ENCODE data around the gene CPLANE2.

GRCh38 chr1:16252912-16253311 lies 15.9 kb upstream of the CPLANE2 start:
- TF ChIP-seq CTCF (IDR thresholded peaks at IDR 0.05; ENCODE audit: insufficient read depth, low read depth, low read length) (no peak), EZH2 (IDR thresholded peaks at IDR 0.05; ENCODE audit: insufficient read depth, low read length) (no peak)
